ENCODE data around the gene ARF3.

- no peak for TF ChIP-seq YY1 (IDR thresholded peaks at IDR 0.05; ENCODE audit: insufficient read depth, insufficient read length)
- TF ChIP-seq SUZ12 (IDR thresholded peaks at IDR 0.05; ENCODE audit: extremely low read depth, insufficient read depth, insufficient read length): no peak
- no peak for TF ChIP-seq ZNF274 (IDR thresholded peaks at IDR 0.05; ENCODE audit: low read depth, low read length)
These were observed 4.6 kb downstream of the ARF3 start for GRCh38 chr12:48952691-48953090.

Measured in NT2/D1 (cell line).